Measurements from ENCODE around the gene LY6G5B. TPM values are rescaled to one million over a fixed set of nuclear protein-coding genes. Genes with fewer than 3 reads are reported as not detected.
A peak's percentile ranks its signal among the peaks of the same experiment; 100 is the strongest.

The LY6G5B gene
- total and polyA plus RNA-seq, 7 donors: 1.7 to 8.4 (median 2.9) TPM

DNA sequence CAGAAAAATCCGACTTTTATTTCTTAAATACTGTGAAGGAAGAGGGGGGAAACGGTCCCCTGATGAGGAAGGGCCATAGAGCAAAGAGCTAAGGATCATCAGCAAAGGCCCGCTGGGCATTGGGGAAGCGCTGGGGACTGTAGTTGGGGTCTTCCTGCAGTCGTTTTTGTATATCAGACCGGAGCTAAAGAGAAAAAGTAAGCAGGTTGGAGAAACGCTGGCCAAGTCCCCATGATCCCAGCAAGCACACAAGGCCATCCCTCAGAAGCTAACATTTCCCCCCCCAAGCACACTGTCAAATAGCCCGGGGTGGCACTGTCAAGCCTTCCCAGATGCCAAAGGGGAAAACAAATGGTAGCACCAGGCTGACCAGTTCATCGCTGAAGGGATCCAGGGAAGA lies 30.7 kb upstream of the LY6G5B start:
- no peaks in the 10 kb centered on the region for H3K27me3 ChIP-seq (ENCODE audit: insufficient read depth in 3 of 3, low read length in 2 of 3)
- ATAC-seq (peak in 1 of 4 donors; percentile 9), DNase-seq (no peak)
- H3K4me1 ChIP-seq: peaks cover 6% of the 10 kb centered on the region
- WGBS, 3 donors: 65 to 78% (median 72%) methylated on average over 9 of the region's 9 CpGs
- H3K36me3 ChIP-seq (ENCODE audit: insufficient read depth in 1 of 2, low read depth in 1 of 2): peaks cover 29 to 100% of the 10 kb centered on the region in 2 donors
- H3K27ac ChIP-seq: no peak overlapping the region
- H3K4me3 ChIP-seq: no peak overlapping the region
- no peaks in the 10 kb centered on the region for H3K9me3 ChIP-seq
- TF ChIP-seq, protein P1, sequence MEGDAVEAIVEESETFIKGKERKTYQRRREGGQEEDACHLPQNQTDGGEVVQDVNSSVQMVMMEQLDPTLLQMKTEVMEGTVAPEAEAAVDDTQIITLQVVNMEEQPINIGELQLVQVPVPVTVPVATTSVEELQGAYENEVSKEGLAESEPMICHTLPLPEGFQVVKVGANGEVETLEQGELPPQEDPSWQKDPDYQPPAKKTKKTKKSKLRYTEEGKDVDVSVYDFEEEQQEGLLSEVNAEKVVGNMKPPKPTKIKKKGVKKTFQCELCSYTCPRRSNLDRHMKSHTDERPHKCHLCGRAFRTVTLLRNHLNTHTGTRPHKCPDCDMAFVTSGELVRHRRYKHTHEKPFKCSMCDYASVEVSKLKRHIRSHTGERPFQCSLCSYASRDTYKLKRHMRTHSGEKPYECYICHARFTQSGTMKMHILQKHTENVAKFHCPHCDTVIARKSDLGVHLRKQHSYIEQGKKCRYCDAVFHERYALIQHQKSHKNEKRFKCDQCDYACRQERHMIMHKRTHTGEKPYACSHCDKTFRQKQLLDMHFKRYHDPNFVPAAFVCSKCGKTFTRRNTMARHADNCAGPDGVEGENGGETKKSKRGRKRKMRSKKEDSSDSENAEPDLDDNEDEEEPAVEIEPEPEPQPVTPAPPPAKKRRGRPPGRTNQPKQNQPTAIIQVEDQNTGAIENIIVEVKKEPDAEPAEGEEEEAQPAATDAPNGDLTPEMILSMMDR (IDR thresholded peaks at IDR 0.05): no peak
- intact Hi-C loops (cut with DNase I): no loop called here

DNA sequence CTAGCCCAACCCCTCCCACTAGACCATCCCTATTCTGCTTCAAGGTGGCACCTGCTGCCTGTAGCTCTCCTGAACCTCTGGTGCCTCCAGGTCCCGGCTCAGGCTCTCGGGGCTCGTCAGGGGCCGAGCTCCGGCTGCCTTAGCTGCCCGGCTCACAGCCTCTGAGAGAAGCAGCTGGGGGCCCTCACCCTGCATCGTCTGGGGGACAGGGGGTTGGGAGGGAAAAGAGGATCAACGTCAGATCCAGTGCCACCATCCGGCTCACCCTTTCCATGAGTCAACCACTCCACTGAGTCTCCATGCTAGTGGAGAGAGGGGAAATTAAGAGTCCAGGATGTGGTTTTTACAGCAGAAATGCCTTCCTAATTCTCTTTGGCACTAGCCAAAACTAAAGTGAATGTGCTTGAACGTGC lies 30.3 kb upstream of the LY6G5B start:
- peak overlapping the region; percentile 9 for H3K27ac ChIP-seq
- H3K4me3 ChIP-seq: no peak overlapping the region
- H3K27me3 ChIP-seq (ENCODE audit: insufficient read depth in 3 of 3, low read length in 2 of 3): no peaks in the 10 kb centered on the region
- DNase-seq (no peak), ATAC-seq (peak in 2 of 4 donors; percentile 4)
- intact Hi-C loops (cut with DNase I): no loop called here
- peaks cover 6% of the 10 kb centered on the region for H3K4me1 ChIP-seq
- H3K9me3 ChIP-seq: no peaks in the 10 kb centered on the region
- H3K36me3 ChIP-seq (ENCODE audit: insufficient read depth in 1 of 2, low read depth in 1 of 2): peaks cover 33 to 100% of the 10 kb centered on the region in 2 donors
- TF ChIP-seq, protein P1 (IDR thresholded peaks at IDR 0.05): no peak
- WGBS, 3 donors: 65 to 73% (median 72%) methylated on average over 10 of the region's 10 CpGs

- Histone ChIP-seq H3K9me3 (no peaks in the 10 kb centered on the region), H3K4me3 (no peak overlapping the region), H3K4me1 (peaks cover 6% of the 10 kb centered on the region), H3K27me3 (ENCODE audit: insufficient read depth in 3 of 3, low read length in 2 of 3) (no peaks in the 10 kb centered on the region), H3K27ac (no peak overlapping the region), H3K36me3 (ENCODE audit: insufficient read depth in 1 of 2, low read depth in 1 of 2) (peaks cover 27 to 100% of the 10 kb centered on the region in 2 donors)
- intact Hi-C loops (cut with DNase I): no loop called here
- no peak for ATAC-seq
- no peak for DNase-seq
- TF ChIP-seq, protein P1 (IDR thresholded peaks at IDR 0.05): no peak
- WGBS, 3 donors: 92 to 93% (median 93%) methylated on average over 6 of the region's 6 CpGs
Observed at GRCh38 chr6:31640612-31641011, 29.2 kb upstream of the LY6G5B start.

DNA sequence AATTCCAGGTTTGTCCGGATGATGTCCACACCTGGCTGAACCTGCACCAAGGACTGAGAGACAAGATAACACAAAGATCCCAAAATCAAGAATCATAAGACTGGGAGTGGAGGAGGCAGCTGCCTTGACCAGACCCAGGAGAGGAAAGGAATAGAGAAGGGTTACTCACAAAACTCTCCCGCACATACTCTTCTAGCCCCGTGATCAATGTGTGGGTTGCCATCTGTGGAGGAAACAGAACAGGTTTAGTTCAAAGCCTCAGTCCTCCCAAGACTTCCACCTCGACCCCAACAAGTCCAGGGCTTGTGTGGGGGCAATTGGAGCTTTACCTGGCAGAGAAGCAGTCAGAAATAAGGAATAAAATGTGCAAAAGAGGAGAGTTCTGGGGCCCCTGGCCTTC lies 28.4 kb upstream of the LY6G5B start:
- H3K4me3 ChIP-seq: no peak overlapping the region
- no peak overlapping the region for H3K27ac ChIP-seq
- 85 to 90% (median 86%) methylated on average over 4 of the region's 4 CpGs for WGBS, 3 donors
- TF ChIP-seq, protein P1 (IDR thresholded peaks at IDR 0.05): no peak
- intact Hi-C loops (cut with DNase I): no loop called here
- H3K36me3 ChIP-seq (ENCODE audit: insufficient read depth in 1 of 2, low read depth in 1 of 2): peaks cover 26 to 100% of the 10 kb centered on the region in 2 donors
- DNase-seq (no peak), ATAC-seq (no peak)
- H3K4me1 ChIP-seq: peaks cover 6% of the 10 kb centered on the region
- no peaks in the 10 kb centered on the region for H3K9me3 ChIP-seq
- no peaks in the 10 kb centered on the region for H3K27me3 ChIP-seq (ENCODE audit: insufficient read depth in 3 of 3, low read length in 2 of 3)
